HepG2 (cell line): ENCODE data around the gene HTR1D. TPM values are rescaled to one million over a fixed set of nuclear protein-coding genes. Genes with fewer than 3 reads are reported as not detected.

Source experiments
- BRF2 ChIP-seq: sonication (generic); formaldehyde crosslinking; IDR thresholded peaks from 2 replicates; pipeline ENCODE4 v1.8.1; 2022; ENCODE audit warnings: mild to moderate bottlenecking, missing genetic modification reagents
- DZIP1 ChIP-seq: sonication (generic); formaldehyde crosslinking; IDR thresholded peaks from 2 replicates; pipeline ENCODE4 v1.5.0; 2020; ENCODE audit warnings: mild to moderate bottlenecking, missing genetic modification reagents
- KMT2A ChIP-seq: sonication (generic); formaldehyde crosslinking; IDR thresholded peaks from 2 replicates; pipeline ENCODE4 v1.4.0; 2020; ENCODE audit warnings: missing genetic modification reagents
- PATZ1 ChIP-seq: sonication (generic); formaldehyde crosslinking; IDR thresholded peaks from 2 replicates; pipeline ENCODE4 v1.4.0; 2020; ENCODE audit warnings: missing genetic modification reagents
- RBFOX2 ChIP-seq: fragments of 200-400 bp; formaldehyde crosslinking; IDR thresholded peaks from 2 replicates; pipeline ENCODE4 v1.6.1; 2017; ENCODE audit warnings: low read depth, mild to moderate bottlenecking, low read length
- SAP130 ChIP-seq: IDR thresholded peaks from 2 replicates; pipeline ENCODE4 v1.6.1; 2016; ENCODE audit warnings: low read depth
- ZBTB2 ChIP-seq: sonication (generic); formaldehyde crosslinking; IDR thresholded peaks from 2 replicates; pipeline ENCODE4 v1.8.0; 2022; ENCODE audit warnings: low read depth, missing genetic modification reagents
- ZNF292 ChIP-seq: sonication (generic); formaldehyde crosslinking; IDR thresholded peaks from 2 replicates; pipeline ENCODE4 v1.8.1; 2022; ENCODE audit warnings: mild to moderate bottlenecking, low read depth, missing genetic modification reagents, borderline replicate concordance
- ZNF407 ChIP-seq: sonication (generic); formaldehyde crosslinking; IDR thresholded peaks from one replicate; pipeline ENCODE4 v1.5.1; 2020; ENCODE audit warnings: mild to moderate bottlenecking, missing genetic modification reagents; ENCODE audit errors: not compliant biosample characterization
- polyA plus RNA-seq, 8 experiments: library from polyadenylated mRNA; depleted of rRNA in 3 of 8; stranded (reverse) in 7 of 8; unstranded in 1 of 8; fragments of >200 nt; fragmentation: Illumina TruSeq in 4 of 8; extraction: Trizol in 4 of 8; gene quantifications; 2 replicates each; pipeline versions ENCODE4 v1.2.1 to v1.2.3, GENCODE V29; 2011 to 2016; ENCODE audit warnings: low read depth in 4 of 8, missing spikeins in 1 of 8, mixed read lengths in 1 of 8; ENCODE audit not compliant: insufficient read depth in 1 of 8
- total RNA-seq, 5 experiments: library from RNA; depleted of rRNA; stranded (reverse); fragments of >200 nt; fragmentation: Illumina TruSeq; extraction: Trizol; gene quantifications; 2 replicates each; pipeline ENCODE4 v1.2.3, GENCODE V29; 2016; ENCODE audit warnings: low read depth in 1 of 5

Gene HTR1D
- total and polyA plus RNA-seq, 2 of the 13 experiments (the other 11 are each of a cell fraction or from before 2014, with no cell fraction given) = 0.04 to 0.07 TPM

GRCh38 chr1:23167353-23168078, 49.8 kb downstream of the HTR1D start (continued):
- TF ChIP-seq ZNF407 (CRISPR knock-in tag) (no peak), SAP130 (CRISPR knock-in tag) (peak; percentile 56), DZIP1 (CRISPR knock-in tag) (peak; percentile 27; the same call in 1 of the 2 replicates), RBFOX2 (peak; percentile 53; the same call in 1 of the 2 replicates), KMT2A (CRISPR knock-in tag) (0 out of 2 replicates have a peak, but pooled peaks have one; percentile 63), ZNF292 (CRISPR knock-in tag) (0 out of 2 replicates have a peak, but pooled peaks have one; percentile 64), ZBTB2 (CRISPR knock-in tag) (peak; percentile 44; the same call in 1 of the 2 replicates), PATZ1 (CRISPR knock-in tag) (peak; percentile 92), BRF2 (CRISPR knock-in tag) (0 out of 2 replicates have a peak, but pooled peaks have one; percentile 19)
